Activated T-cell treated with anti-CD3 and anti-CD28 coated beads for 24 hours (primary cell): ENCODE results near the gene PRDM2.

ENCODE experiments used
- DNase-seq: peaks from one replicate; pipeline ENCODE4 v3.0.0-alpha.2; 2020; ENCODE audit warnings: low read depth

PRDM2 gene

GRCh38 chr1:13814131-13814530, 114.1 kb downstream of the PRDM2 start:
- DNase-seq = no peak

- DNase-seq = no peak
Measured at GRCh38 chr1:13816016-13816760, 116.2 kb downstream of the PRDM2 start.

GRCh38 chr1:13817906-13818305, 117.9 kb downstream of the PRDM2 start:
- no peak for DNase-seq

GRCh38 chr1:13818926-13819325, 118.9 kb downstream of the PRDM2 start:
- DNase-seq = no peak

- no peak for DNase-seq
Measured at GRCh38 chr1:13819642-13820041, 119.7 kb downstream of the PRDM2 start.

GRCh38 chr1:13820055-13820454, 120.1 kb downstream of the PRDM2 start:
- DNase-seq = no peak

GRCh38 chr1:13820456-13820855, 120.5 kb downstream of the PRDM2 start:
- DNase-seq = no peak

GRCh38 chr1:13823126-13823880, 123.3 kb downstream of the PRDM2 start:
- DNase-seq = no peak

GRCh38 chr1:13823936-13824335, 123.9 kb downstream of the PRDM2 start:
- no peak for DNase-seq

GRCh38 chr1:13824626-13825025, 124.6 kb downstream of the PRDM2 start:
- DNase-seq = no peak

- DNase-seq = no peak
Measured at GRCh38 chr1:13825033-13825432, 125.0 kb downstream of the PRDM2 start.

GRCh38 chr1:13826009-13826408, 126.0 kb downstream of the PRDM2 start:
- DNase-seq = no peak

- no peak for DNase-seq
Measured at GRCh38 chr1:13826591-13826990, 126.6 kb downstream of the PRDM2 start.

- DNase-seq = no peak
Measured at GRCh38 chr1:13828454-13829151, 128.6 kb downstream of the PRDM2 start.

GRCh38 chr1:13829152-13829769, 129.3 kb downstream of the PRDM2 start:
- DNase-seq = no peak

- DNase-seq = no peak
Measured at GRCh38 chr1:13830170-13830569, 130.2 kb downstream of the PRDM2 start.

- no peak for DNase-seq
Measured at GRCh38 chr1:13830616-13831280, 130.8 kb downstream of the PRDM2 start.

GRCh38 chr1:13832100-13832499, 132.1 kb downstream of the PRDM2 start:
- no peak for DNase-seq

GRCh38 chr1:13832536-13832935, 132.5 kb downstream of the PRDM2 start:
- no peak for DNase-seq

GRCh38 chr1:13836136-13836535, 136.1 kb downstream of the PRDM2 start:
- no peak for DNase-seq

GRCh38 chr1:13836631-13837030, 136.6 kb downstream of the PRDM2 start:
- DNase-seq = no peak

- DNase-seq = no peak
Measured at GRCh38 chr1:13838236-13838635, 138.2 kb downstream of the PRDM2 start.
